Mesenchymal stem cell (in vitro differentiated cells and primary cell): ENCODE data around the gene CD55.

Source experiments
- DNase-seq: peaks from one replicate; pipeline ENCODE4 v3.0.0-alpha.2; 2013
- H2AFZ ChIP-seq: one replicate; pipeline ENCODE4 v1.6.1; 2013; ENCODE audit warnings: low read depth, mild to moderate bottlenecking, control low read depth, inconsistent platforms, low read length, moderate library complexity
- H2AK5ac ChIP-seq: 2 replicates; pipeline ENCODE4 v1.6.1; 2013; ENCODE audit warnings: low read length, moderate library complexity, mild to moderate bottlenecking, inconsistent platforms; ENCODE audit not compliant: severe bottlenecking
- H2BK120ac ChIP-seq: one replicate; pipeline ENCODE4 v1.6.1; 2013; ENCODE audit warnings: low read depth, mild to moderate bottlenecking, inconsistent platforms, low read length, moderate library complexity
- H2BK12ac ChIP-seq, 2 experiments: one replicate each; pipeline ENCODE4 v1.6.1; 2013; ENCODE audit warnings: inconsistent platforms in 2 of 2, low read length in 2 of 2, mild to moderate bottlenecking in 2 of 2, moderate library complexity in 2 of 2, control low read depth in 1 of 2
- H2BK15ac ChIP-seq: one replicate; pipeline ENCODE4 v1.6.1; 2013; ENCODE audit warnings: mild to moderate bottlenecking, low read depth, inconsistent platforms; ENCODE audit not compliant: poor library complexity, severe bottlenecking
- H2BK5ac ChIP-seq: 2 replicates; pipeline ENCODE4 v1.6.1; 2013; ENCODE audit warnings: low read depth, mild to moderate bottlenecking, low read length, control low read depth, inconsistent platforms; ENCODE audit not compliant: poor library complexity, severe bottlenecking
- H3K14ac ChIP-seq, 2 experiments: one replicate each; pipeline ENCODE4 v1.6.1; 2013; ENCODE audit warnings: inconsistent platforms in 2 of 2, low read length in 2 of 2, control low read depth in 1 of 2, mild to moderate bottlenecking in 1 of 2, moderate library complexity in 1 of 2
- H3K18ac ChIP-seq, 2 experiments: one replicate each; pipeline ENCODE4 v1.6.1; 2013; ENCODE audit warnings: inconsistent platforms in 2 of 2, low read length in 2 of 2, control low read depth in 1 of 2, low read depth in 1 of 2, mild to moderate bottlenecking in 1 of 2
- H3K23ac ChIP-seq, 2 experiments: one replicate each; pipeline ENCODE4 v1.6.1; 2013; ENCODE audit warnings: inconsistent platforms in 2 of 2, low read length in 2 of 2, mild to moderate bottlenecking in 2 of 2, moderate library complexity in 2 of 2, control low read depth in 1 of 2
- H3K27ac ChIP-seq: 2 replicates; pipeline ENCODE4 v1.5.1; 2013; ENCODE audit warnings: mild to moderate bottlenecking, moderate library complexity, low read length, control low read depth, inconsistent platforms; ENCODE audit not compliant: poor library complexity, severe bottlenecking
- H3K27me3 ChIP-seq, 2 experiments: 2 replicates each; pipeline versions ENCODE4 v1.6.1 to v1.7.0; 2013; ENCODE audit warnings: low read length in 2 of 2, mild to moderate bottlenecking in 2 of 2, moderate library complexity in 2 of 2, control low read depth in 1 of 2, inconsistent platforms in 1 of 2; ENCODE audit not compliant: control insufficient read depth in 1 of 2, insufficient read depth in 1 of 2
- H3K36me3 ChIP-seq, 2 experiments: 2 replicates each; pipeline versions ENCODE4 v1.6.1 to v1.7.0; 2013; ENCODE audit warnings: low read length in 2 of 2, control low read depth in 1 of 2, inconsistent platforms in 1 of 2, low read depth in 1 of 2, mild to moderate bottlenecking in 1 of 2; ENCODE audit not compliant: insufficient read depth in 2 of 2, control insufficient read depth in 1 of 2
- H3K4ac ChIP-seq, 2 experiments: one replicate each; pipeline ENCODE4 v1.6.1; 2013; ENCODE audit warnings: inconsistent platforms in 2 of 2, low read length in 2 of 2, mild to moderate bottlenecking in 2 of 2, moderate library complexity in 2 of 2, control low read depth in 1 of 2, low read depth in 1 of 2
- H3K4me1 ChIP-seq: 2 replicates; pipeline ENCODE4 v1.6.1; 2013; ENCODE audit warnings: low read depth, low read length, control low read depth; ENCODE audit not compliant: control insufficient read depth, insufficient read depth
- H3K4me2 ChIP-seq: 2 replicates; pipeline ENCODE4 v1.6.1; 2013; ENCODE audit warnings: low read length, mild to moderate bottlenecking, inconsistent platforms; ENCODE audit not compliant: poor library complexity, severe bottlenecking
- H3K4me3 ChIP-seq, 2 experiments: 2 replicates each; pipeline versions ENCODE4 v1.5.1 to v1.7.0; 2013; ENCODE audit warnings: low read length in 2 of 2, mild to moderate bottlenecking in 2 of 2, control low read depth in 1 of 2, low read depth in 1 of 2; ENCODE audit not compliant: insufficient read depth in 1 of 2
- H3K79me1 ChIP-seq: replicated peaks from 2 replicates; pipeline ENCODE4 v1.6.1; 2013; ENCODE audit warnings: mild to moderate bottlenecking, control low read depth, low read length, inconsistent platforms; ENCODE audit not compliant: poor library complexity, severe bottlenecking
- H3K9ac ChIP-seq: 2 replicates; pipeline ENCODE4 v1.7.0; 2013; ENCODE audit warnings: mild to moderate bottlenecking, low read length, moderate library complexity
- H3K9me3 ChIP-seq: 2 replicates; pipeline ENCODE4 v1.7.0; 2013; ENCODE audit warnings: mild to moderate bottlenecking, low read length; ENCODE audit not compliant: control insufficient read depth
- H4K8ac ChIP-seq: one replicate; pipeline ENCODE4 v1.6.1; 2013; ENCODE audit warnings: inconsistent platforms, mild to moderate bottlenecking, low read length, moderate library complexity
- H4K91ac ChIP-seq: one replicate; pipeline ENCODE4 v1.6.1; 2013; ENCODE audit warnings: mild to moderate bottlenecking, low read length, inconsistent platforms
- WGBS: methylation state at CpG from one replicate; pipeline ENCODE4 v1.1.7; 2013; ENCODE audit warnings: mixed read lengths; 5-methylcytosine and 5-hydroxymethylcytosine counted together

Gene CD55

GRCh38 chr1:207388721-207389120 is 67.2 kb downstream of the CD55 start:
- DNase-seq, result no peak
- Histone ChIP-seq H3K4me1 (no peaks in the 10 kb centered on the region), H2BK120ac (no peak overlapping the region), H3K9me3 (peaks cover 25% of the 10 kb centered on the region), H3K23ac (no peak overlapping the region), H2BK12ac (no peak overlapping the region), H3K9ac (no peak overlapping the region), H2AK5ac (no peak overlapping the region), H3K14ac (no peak overlapping the region), H3K4me2 (no peak overlapping the region), H2BK15ac (no peak overlapping the region), H3K36me3 (no peaks in the 10 kb centered on the region), H3K18ac (no peak overlapping the region), H4K91ac (no peak overlapping the region), H3K4me3 (no peak overlapping the region), H4K8ac (no peak overlapping the region), H3K79me1 (no peaks in the 10 kb centered on the region), H3K27me3 (no peaks in the 10 kb centered on the region), H2BK5ac (no peak overlapping the region), H2AFZ (no peak overlapping the region), H3K4ac (no peak overlapping the region), H3K27ac (no peak overlapping the region)

GRCh38 chr1:207389728-207390464 is 68.4 kb downstream of the CD55 start:
- WGBS, result 19% methylated on average over 1 of the region's 1 CpG

DNA sequence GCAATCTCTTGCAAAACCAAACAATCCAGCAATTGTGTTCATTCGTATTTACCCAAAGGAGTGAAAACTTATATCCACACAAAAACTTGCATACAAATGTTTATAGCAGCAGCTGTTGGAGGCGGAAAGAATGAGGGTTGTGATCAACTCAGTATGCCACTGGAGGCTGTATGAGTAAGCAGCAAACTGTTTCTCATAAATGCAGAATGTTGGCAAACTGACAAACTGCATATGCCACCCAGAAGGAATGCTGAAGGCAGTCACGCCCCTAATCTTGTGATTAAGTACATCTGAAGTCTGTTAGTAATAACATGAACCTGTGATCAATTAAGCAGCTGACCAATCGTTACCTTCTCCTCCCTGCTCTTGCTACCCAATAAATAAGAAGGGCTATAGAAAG is 72.1 kb downstream of the CD55 start:
- H2BK12ac ChIP-seq, result no peak overlapping the region
- 61% methylated on average over 3 of the region's 4 CpGs for WGBS

More at GRCh38 chr1:207389728-207390464, 68.4 kb downstream of the CD55 start:
- Histone ChIP-seq H2AFZ (no peak overlapping the region), H3K4me1 (no peaks in the 10 kb centered on the region), H4K91ac (no peak overlapping the region), H3K9me3 (peaks cover 18% of the 10 kb centered on the region), H2BK120ac (no peak overlapping the region), H2AK5ac (no peak overlapping the region), H2BK12ac (no peak overlapping the region), H3K36me3 (no peaks in the 10 kb centered on the region), H3K23ac (no peak overlapping the region), H3K4me3 (no peak overlapping the region), H3K27me3 (no peaks in the 10 kb centered on the region), H4K8ac (no peak overlapping the region), H3K14ac (no peak overlapping the region), H3K4me2 (no peak overlapping the region), H3K79me1 (no peaks in the 10 kb centered on the region), H3K9ac (peak overlapping the region; percentile 21), H3K27ac (no peak overlapping the region), H2BK5ac (no peak overlapping the region), H3K18ac (no peak overlapping the region), H3K4ac (no peak overlapping the region), H2BK15ac (no peak overlapping the region)
- peak; percentile 16 for DNase-seq

DNA sequence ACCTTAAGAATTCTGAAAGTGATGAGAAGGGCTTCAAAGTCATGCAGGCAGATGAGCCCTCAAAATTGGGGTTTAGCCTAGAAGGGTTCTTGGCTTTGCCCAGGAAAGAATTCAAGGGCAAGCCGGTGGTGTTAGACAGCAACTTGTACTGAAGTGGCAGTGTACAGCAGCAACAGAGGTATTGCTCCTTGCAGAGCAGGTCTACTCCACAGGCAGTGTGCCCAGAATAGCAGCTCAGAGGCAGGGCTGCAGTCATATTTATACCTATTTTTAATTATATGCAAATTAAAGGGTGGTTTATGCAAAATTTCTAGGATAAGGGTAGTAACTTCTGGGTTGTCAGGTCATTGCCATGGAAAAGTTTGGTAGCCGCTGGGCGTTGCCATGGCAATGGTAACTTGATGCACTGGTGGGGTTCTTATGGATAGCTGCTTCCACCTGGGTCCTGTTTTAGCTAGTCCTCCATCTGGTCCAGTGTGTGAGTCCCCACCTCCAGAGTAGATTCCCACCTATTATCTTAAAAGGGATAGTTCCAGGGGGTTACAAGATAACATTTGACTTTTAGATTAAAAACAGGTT is 74.8 kb downstream of the CD55 start:
- H4K8ac ChIP-seq, result no peak overlapping the region
- no peak overlapping the region for H2BK12ac ChIP-seq
- no peak overlapping the region for H2BK120ac ChIP-seq
- H2BK15ac ChIP-seq, result no peak overlapping the region
- no peak overlapping the region for H3K14ac ChIP-seq
- peaks cover 5% of the 10 kb centered on the region for H3K4me1 ChIP-seq
- H3K18ac ChIP-seq, result no peak overlapping the region
- H3K4ac ChIP-seq, result no peak overlapping the region
- no peak overlapping the region for H3K4me2 ChIP-seq
- H3K27me3 ChIP-seq, result no peaks in the 10 kb centered on the region
- H2BK5ac ChIP-seq, result no peak overlapping the region
- no peaks in the 10 kb centered on the region for H3K36me3 ChIP-seq
- WGBS, result 86% methylated on average over 3 of the region's 3 CpGs
- no peak overlapping the region for H4K91ac ChIP-seq
- H2AFZ ChIP-seq, result no peak overlapping the region
- no peaks in the 10 kb centered on the region for H3K9me3 ChIP-seq
- H2AK5ac ChIP-seq, result no peak overlapping the region
- no peak overlapping the region for H3K4me3 ChIP-seq
- H3K79me1 ChIP-seq, result no peaks in the 10 kb centered on the region
- H3K9ac ChIP-seq, result no peak overlapping the region
- no peak overlapping the region for H3K23ac ChIP-seq
- H3K27ac ChIP-seq, result no peak overlapping the region
- no peak for DNase-seq

More for the DNA sequence above, 72.1 kb downstream of the CD55 start:
- H3K9ac ChIP-seq, result peak overlapping the region; percentile 56
- H3K27me3 ChIP-seq, result no peaks in the 10 kb centered on the region
- H3K4ac ChIP-seq, result no peak overlapping the region
- H3K36me3 ChIP-seq, result no peaks in the 10 kb centered on the region
- H3K27ac ChIP-seq, result peak overlapping the region; percentile 58
- no peak overlapping the region for H3K23ac ChIP-seq
- H2BK5ac ChIP-seq, result no peak overlapping the region
- peak; percentile 78 for DNase-seq
- H2AK5ac ChIP-seq, result no peak overlapping the region
- peaks cover under 1% of the 10 kb centered on the region for H3K9me3 ChIP-seq
- H3K4me1 ChIP-seq, result peaks cover 5% of the 10 kb centered on the region
- H2BK120ac ChIP-seq, result no peak overlapping the region
- no peaks in the 10 kb centered on the region for H3K79me1 ChIP-seq
- no peak overlapping the region for H3K14ac ChIP-seq
- H4K91ac ChIP-seq, result no peak overlapping the region
- no peak overlapping the region for H2BK15ac ChIP-seq
- H3K4me3 ChIP-seq, result peak overlapping the region in 1 of 2 experiments; percentile 10
- no peak overlapping the region for H3K4me2 ChIP-seq
- no peak overlapping the region for H3K18ac ChIP-seq
- no peak overlapping the region for H4K8ac ChIP-seq
- no peak overlapping the region for H2AFZ ChIP-seq
